Progenitor cell of endocrine pancreas (in vitro differentiated cells): ENCODE data around the gene JPH3. TPM values are rescaled to one million over a fixed set of nuclear protein-coding genes. Genes with fewer than 3 reads are reported as not detected.

ENCODE experiments used
- DNase-seq: peaks from one replicate; pipeline ENCODE4 v3.0.0; 2021; ENCODE audit warnings: low spot score; ENCODE audit not compliant: unreplicated experiment
- H3K27ac Mint-ChIP-seq: 2 replicates; pipeline ENCODE4 v1.8.0; 2021; ENCODE audit warnings: mild to moderate bottlenecking, moderate library complexity, mixed read lengths
- H3K27me3 Mint-ChIP-seq: 2 replicates; pipeline ENCODE4 v1.8.0; 2021; ENCODE audit warnings: mixed read lengths
- H3K36me3 Mint-ChIP-seq: 2 replicates; pipeline ENCODE4 v1.8.0; 2022; ENCODE audit warnings: mixed read lengths; ENCODE audit not compliant: insufficient read depth
- H3K4me1 Mint-ChIP-seq: 2 replicates; pipeline ENCODE4 v1.8.0; 2021; ENCODE audit warnings: low read depth, mixed read lengths
- H3K4me3 Mint-ChIP-seq: 2 replicates; pipeline ENCODE4 v1.8.0; 2021; ENCODE audit warnings: low read depth, mild to moderate bottlenecking, moderate library complexity, mixed read lengths
- H3K9me3 Mint-ChIP-seq: 2 replicates; pipeline ENCODE4 v1.8.0; 2021; ENCODE audit warnings: low read depth, mixed read lengths
- total RNA-seq: library from RNA; stranded (reverse); gene quantifications from 2 replicates; pipeline ENCODE4 v1.2.1, GENCODE V29; 2021
- TF ChIP-seq, protein P1 (sequence below): fragments of 200-600 bp; sonication (generic); IDR thresholded peaks from one replicate; pipeline ENCODE4 v1.5.0; 2021; ENCODE audit warnings: antibody characterized with exemption, mild to moderate bottlenecking; ENCODE audit not compliant: unreplicated experiment

Gene JPH3
- total RNA-seq, 1 donor from 2014 or later = 26.4 TPM

- TF ChIP-seq, protein P1, sequence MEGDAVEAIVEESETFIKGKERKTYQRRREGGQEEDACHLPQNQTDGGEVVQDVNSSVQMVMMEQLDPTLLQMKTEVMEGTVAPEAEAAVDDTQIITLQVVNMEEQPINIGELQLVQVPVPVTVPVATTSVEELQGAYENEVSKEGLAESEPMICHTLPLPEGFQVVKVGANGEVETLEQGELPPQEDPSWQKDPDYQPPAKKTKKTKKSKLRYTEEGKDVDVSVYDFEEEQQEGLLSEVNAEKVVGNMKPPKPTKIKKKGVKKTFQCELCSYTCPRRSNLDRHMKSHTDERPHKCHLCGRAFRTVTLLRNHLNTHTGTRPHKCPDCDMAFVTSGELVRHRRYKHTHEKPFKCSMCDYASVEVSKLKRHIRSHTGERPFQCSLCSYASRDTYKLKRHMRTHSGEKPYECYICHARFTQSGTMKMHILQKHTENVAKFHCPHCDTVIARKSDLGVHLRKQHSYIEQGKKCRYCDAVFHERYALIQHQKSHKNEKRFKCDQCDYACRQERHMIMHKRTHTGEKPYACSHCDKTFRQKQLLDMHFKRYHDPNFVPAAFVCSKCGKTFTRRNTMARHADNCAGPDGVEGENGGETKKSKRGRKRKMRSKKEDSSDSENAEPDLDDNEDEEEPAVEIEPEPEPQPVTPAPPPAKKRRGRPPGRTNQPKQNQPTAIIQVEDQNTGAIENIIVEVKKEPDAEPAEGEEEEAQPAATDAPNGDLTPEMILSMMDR = no peak
These were observed 95.9 kb downstream of the JPH3 start for GRCh38 chr16:87698241-87698640.

DNA sequence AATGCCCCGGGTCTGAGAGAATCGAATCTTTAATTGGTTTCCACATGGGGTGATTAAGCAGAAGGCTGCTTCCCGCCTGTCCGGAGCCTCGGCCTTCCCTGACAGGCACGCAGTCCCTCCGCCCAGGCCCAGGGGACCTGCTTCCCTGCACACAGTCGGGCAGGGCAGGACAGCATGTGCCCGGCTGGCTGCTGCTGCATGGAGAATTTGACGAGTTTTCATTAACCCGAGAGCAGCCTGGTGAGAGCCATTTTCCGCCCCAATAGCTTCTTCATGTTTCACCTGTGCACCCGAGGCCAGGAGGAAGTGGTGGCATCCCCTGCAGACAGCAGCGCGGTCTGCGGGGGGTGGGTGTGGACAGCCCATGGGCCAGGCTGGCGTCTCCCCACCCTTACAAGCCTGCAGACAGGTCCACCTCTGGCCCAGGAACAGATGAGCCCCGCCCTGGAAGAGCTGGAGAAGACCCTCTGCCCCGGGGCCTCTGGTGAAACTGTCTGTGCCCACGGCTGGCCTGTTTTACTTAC, 96.4 kb downstream of the JPH3 start:
- Mint-ChIP-seq H3K36me3 (peaks cover 18% of the 10 kb centered on the region), H3K4me3 (no peak overlapping the region), H3K4me1 (peaks cover 2% of the 10 kb centered on the region), H3K27me3 (no peaks in the 10 kb centered on the region), H3K9me3 (no peaks in the 10 kb centered on the region), H3K27ac (no peak overlapping the region)
- no peak for DNase-seq
- TF ChIP-seq, protein P1 = no peak

More at GRCh38 chr16:87698241-87698640, 95.9 kb downstream of the JPH3 start:
- Mint-ChIP-seq H3K4me1 (no peaks in the 10 kb centered on the region), H3K36me3 (peaks cover 16% of the 10 kb centered on the region), H3K27me3 (no peaks in the 10 kb centered on the region), H3K27ac (no peak overlapping the region), H3K4me3 (no peak overlapping the region), H3K9me3 (no peaks in the 10 kb centered on the region)
- DNase-seq = no peak

DNA sequence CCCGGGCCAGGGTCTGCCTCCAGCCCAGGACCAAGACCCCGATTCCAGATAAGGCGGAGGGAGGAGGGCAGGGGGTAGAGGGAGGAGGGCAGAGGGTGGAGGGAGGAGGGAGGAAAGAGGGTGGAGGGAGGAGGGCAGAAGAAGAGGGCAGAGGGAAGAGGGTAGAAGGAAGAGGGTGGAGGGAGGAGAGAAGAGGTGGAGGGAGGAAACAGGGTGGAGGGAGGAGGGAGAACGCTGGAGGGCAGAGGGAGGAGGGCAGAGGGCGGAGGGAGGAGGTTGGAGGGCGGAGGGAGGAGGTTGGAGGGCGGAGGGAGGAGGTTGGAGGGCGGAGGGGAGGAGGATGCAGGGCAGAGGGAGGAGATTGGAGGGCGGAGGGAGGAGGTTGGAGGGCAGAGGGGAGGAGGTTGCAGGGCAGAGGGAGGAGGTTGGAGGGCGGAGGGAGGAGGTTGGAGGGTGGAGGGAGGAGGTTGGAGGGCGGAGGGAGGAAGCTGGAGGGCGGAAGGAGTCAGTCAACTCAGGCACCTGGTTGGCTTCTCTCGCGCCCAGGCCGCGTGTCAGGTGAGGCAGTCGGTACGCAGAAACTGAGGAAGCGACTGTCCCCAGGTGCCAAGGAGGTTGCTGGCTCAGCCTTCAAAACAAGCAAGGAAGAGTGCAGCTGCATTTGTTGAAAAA, 98.2 kb downstream of the JPH3 start:
- H3K27me3 Mint-ChIP-seq = no peaks in the 10 kb centered on the region
- peaks cover 19% of the 10 kb centered on the region for H3K36me3 Mint-ChIP-seq
- no peak overlapping the region for H3K27ac Mint-ChIP-seq
- H3K9me3 Mint-ChIP-seq = no peaks in the 10 kb centered on the region
- H3K4me1 Mint-ChIP-seq = peaks cover 8% of the 10 kb centered on the region
- no peak for DNase-seq
- TF ChIP-seq, protein P1 = no peak
- no peak overlapping the region for H3K4me3 Mint-ChIP-seq

- no peak overlapping the region for H3K4me3 Mint-ChIP-seq
- DNase-seq = no peak
- H3K27me3 Mint-ChIP-seq = no peaks in the 10 kb centered on the region
- peaks cover 19% of the 10 kb centered on the region for H3K36me3 Mint-ChIP-seq
- peaks cover 11% of the 10 kb centered on the region for H3K4me1 Mint-ChIP-seq
- H3K27ac Mint-ChIP-seq = no peak overlapping the region
- H3K9me3 Mint-ChIP-seq = no peaks in the 10 kb centered on the region
- TF ChIP-seq, protein P1 = no peak
These were observed 98.8 kb downstream of the JPH3 start for GRCh38 chr16:87701078-87701460.

DNA sequence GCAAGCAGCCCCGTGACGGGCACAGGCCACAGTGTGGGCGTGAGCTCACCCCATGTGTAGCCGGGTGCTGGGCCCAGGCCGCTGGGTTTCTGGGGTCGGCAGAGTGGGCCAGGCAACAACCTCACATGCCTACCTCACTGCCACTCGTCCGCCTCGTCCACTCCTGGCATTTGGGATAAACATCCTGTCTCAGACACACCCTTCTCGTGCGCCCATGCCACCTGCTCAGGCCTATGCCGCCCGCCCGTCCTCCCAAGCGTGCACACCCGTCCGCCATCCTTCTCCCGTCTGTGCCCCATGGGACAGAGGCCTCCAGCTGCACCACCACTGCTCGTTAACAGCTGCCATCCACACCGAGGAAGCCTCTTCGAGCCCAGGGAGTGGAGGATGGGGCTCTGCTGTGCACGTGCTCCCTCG, 99.2 kb downstream of the JPH3 start:
- no peak overlapping the region for H3K27ac Mint-ChIP-seq
- peaks cover 12% of the 10 kb centered on the region for H3K4me1 Mint-ChIP-seq
- peaks cover 17% of the 10 kb centered on the region for H3K36me3 Mint-ChIP-seq
- no peaks in the 10 kb centered on the region for H3K27me3 Mint-ChIP-seq
- TF ChIP-seq, protein P1 = no peak
- H3K9me3 Mint-ChIP-seq = no peaks in the 10 kb centered on the region
- DNase-seq = no peak
- H3K4me3 Mint-ChIP-seq = no peak overlapping the region
